Liver (tissue), 9 donors: Measurements from ENCODE around the gene KCTD8. TPM values are rescaled to one million over a fixed set of nuclear protein-coding genes. Genes with fewer than 3 reads are reported as not detected.

Experiments
- DNase-seq: peaks from one replicate; pipeline ENCODE4 v3.0.0-alpha.2; 2017; ENCODE audit warnings: low spot score
- H3K27ac ChIP-seq, 2 donors: one replicate each; pipeline ENCODE4 v1.7.0; 2013; ENCODE audit warnings: inconsistent platforms in 2 of 2, low read length in 2 of 2, control low read depth in 1 of 2, low read depth in 1 of 2, mild to moderate bottlenecking in 1 of 2
- H3K27me3 ChIP-seq, 4 donors: one replicate each; pipeline versions ENCODE4 v1.6.1 to v1.7.0; 2013; ENCODE audit warnings: low read length in 3 of 4, inconsistent platforms in 1 of 4, mild to moderate bottlenecking in 1 of 4, moderate library complexity in 1 of 4; ENCODE audit not compliant: control insufficient read depth in 4 of 4, insufficient read depth in 4 of 4
- H3K36me3 ChIP-seq, 4 donors: one replicate each; pipeline versions ENCODE4 v1.6.1 to v1.7.0; 2013; ENCODE audit warnings: low read length in 3 of 4, mild to moderate bottlenecking in 3 of 4, low read depth in 1 of 4, moderate library complexity in 1 of 4; ENCODE audit not compliant: control insufficient read depth in 4 of 4, insufficient read depth in 3 of 4
- H3K4me1 ChIP-seq, 4 donors: one replicate each; pipeline versions ENCODE4 v1.6.1 to v1.7.0; 2013; ENCODE audit warnings: low read length in 3 of 4, mild to moderate bottlenecking in 3 of 4, moderate library complexity in 1 of 4; ENCODE audit not compliant: control insufficient read depth in 4 of 4, insufficient read depth in 4 of 4
- H3K4me3 ChIP-seq, 3 donors: one replicate each; pipeline versions ENCODE4 v1.6.1 to v1.7.0; 2013; ENCODE audit warnings: low read length in 3 of 3, control low read depth in 1 of 3, low read depth in 1 of 3, mild to moderate bottlenecking in 1 of 3
- H3K9ac ChIP-seq, 2 donors: one replicate each; pipeline ENCODE4 v1.7.0; 2013; ENCODE audit warnings: low read length in 2 of 2, mild to moderate bottlenecking in 2 of 2, moderate library complexity in 2 of 2, control low read depth in 1 of 2, low read depth in 1 of 2
- H3K9me3 ChIP-seq, 4 donors: one replicate each; pipeline versions ENCODE4 v1.6.1 to v1.7.0; 2013; ENCODE audit warnings: low read length in 3 of 4; ENCODE audit not compliant: control insufficient read depth in 4 of 4
- CTCF ChIP-seq: fragments of 150-350 bp; IDR thresholded peaks from 2 replicates; pipeline ENCODE4 v1.5.1; 2017; ENCODE audit warnings: improper control_type of control experiment, low read depth, low read length; ENCODE audit not compliant: missing input control
- EGR1 ChIP-seq, 2 donors: IDR thresholded peaks; 2 replicates each; pipeline ENCODE4 v1.6.1; 2016 to 2018; ENCODE audit warnings: antibody characterized with exemption in 2 of 2, low read depth in 2 of 2
- FOXA1 ChIP-seq: IDR thresholded peaks from 2 replicates; pipeline ENCODE4 v1.6.1; 2016; ENCODE audit warnings: antibody characterized with exemption
- FOXA2 ChIP-seq: IDR thresholded peaks from 2 replicates; pipeline ENCODE4 v1.6.1; 2016; ENCODE audit warnings: antibody characterized with exemption
- HNF4G ChIP-seq: IDR thresholded peaks from 2 replicates; pipeline ENCODE4 v1.6.1; 2016; ENCODE audit warnings: antibody characterized with exemption
- MAX ChIP-seq: IDR thresholded peaks from 2 replicates; pipeline ENCODE4 v1.6.1; 2016; ENCODE audit warnings: antibody characterized with exemption
- NR2F2 ChIP-seq: IDR thresholded peaks from 2 replicates; pipeline ENCODE4 v1.6.1; 2016; ENCODE audit warnings: antibody characterized with exemption
- RAD21 ChIP-seq, 2 donors: IDR thresholded peaks; 2 replicates each; pipeline ENCODE4 v1.6.1; 2016; ENCODE audit warnings: antibody characterized with exemption in 2 of 2, mild to moderate bottlenecking in 2 of 2
- REST ChIP-seq: IDR thresholded peaks from 2 replicates; pipeline ENCODE4 v1.6.1; 2016; ENCODE audit warnings: antibody characterized with exemption, mild to moderate bottlenecking
- RXRA ChIP-seq, 2 donors: IDR thresholded peaks; 2 replicates each; pipeline ENCODE4 v1.6.1; 2017 to 2018; ENCODE audit warnings: antibody characterized with exemption in 2 of 2, mild to moderate bottlenecking in 1 of 2
- SP1 ChIP-seq: IDR thresholded peaks from 2 replicates; pipeline ENCODE4 v1.6.1; 2018; ENCODE audit warnings: antibody characterized with exemption, mild to moderate bottlenecking
- TAF1 ChIP-seq: conservative IDR thresholded peaks from 2 replicates; pipeline ENCODE4 v1.6.1; 2016; ENCODE audit warnings: antibody characterized with exemption, mild to moderate bottlenecking
- YY1 ChIP-seq: IDR thresholded peaks from 2 replicates; pipeline ENCODE4 v1.6.1; 2016; ENCODE audit warnings: antibody characterized with exemption, mild to moderate bottlenecking
- ZBTB33 ChIP-seq: IDR thresholded peaks from 2 replicates; pipeline ENCODE4 v1.6.1; 2016; ENCODE audit warnings: antibody characterized with exemption
- WGBS: extraction: QIAGEN DNeasy Blood & Tissue Kit; methylation state at CpG from one replicate; pipeline ENCODE4 v1.1.7; 2013; 5-methylcytosine and 5-hydroxymethylcytosine counted together
- polyA plus RNA-seq, 2 donors: library from polyadenylated mRNA; stranded (reverse) in 1 of 2; unstranded in 1 of 2; fragments of 200-250 nt in 1 of 2; fragments of >200 nt in 1 of 2; fragmentation: Nextera tagmentation in 1 of 2; extraction: Ambion mirVana in 1 of 2; gene quantifications; one replicate each; pipeline versions ENCODE4 v1.2.1 to v1.2.3, GENCODE V29; 2013 to 2015
- total RNA-seq, 2 donors: library from RNA; depleted of rRNA; stranded (reverse); fragments of >200 nt; gene quantifications; one replicate each; pipeline ENCODE4 v1.2.3, GENCODE V29; 2014
- donor health status: healthy.
- donor health status: healthy.
- donor health status: healthy.
- donor health status: healthy.
- donor health status: healthy.

Gene KCTD8
- total and polyA plus RNA-seq, 4 donors = not detected

- no peaks in the 10 kb centered on the region for H3K9me3 ChIP-seq
- H3K27me3 ChIP-seq = no peaks in the 10 kb centered on the region
- H3K4me1 ChIP-seq = no peaks in the 10 kb centered on the region
- no peak for TF ChIP-seq REST
- no peak for TF ChIP-seq CTCF
- TF ChIP-seq HNF4G = no peak
- TF ChIP-seq RAD21 (IDR thresholded peaks at IDR 0.05) = no peak
- no peak for TF ChIP-seq ZBTB33
- no peak for TF ChIP-seq YY1
- no peak overlapping the region for H3K4me3 ChIP-seq
- DNase-seq = no peak
- no peaks in the 10 kb centered on the region for H3K36me3 ChIP-seq
- no peak overlapping the region for H3K9ac ChIP-seq
- WGBS = 61% methylated on average over 2 of the region's 2 CpGs
- H3K27ac ChIP-seq = no peak overlapping the region
These were observed 192.2 kb downstream of the KCTD8 start for GRCh38 chr4:44256414-44256813.

- H3K27me3 ChIP-seq = no peaks in the 10 kb centered on the region
- TF ChIP-seq REST (no peak), RAD21 (IDR thresholded peaks at IDR 0.05) (no peak), EGR1 (IDR thresholded peaks at IDR 0.05; ENCODE audit: low read depth in 2 of 2) (no peak), RXRA (IDR thresholded peaks at IDR 0.05) (no peak), SP1 (no peak), FOXA2 (no peak), FOXA1 (no peak), TAF1 (no peak), NR2F2 (no peak), MAX (no peak)
- no peaks in the 10 kb centered on the region for H3K36me3 ChIP-seq
- no peaks in the 10 kb centered on the region for H3K4me1 ChIP-seq
- H3K9me3 ChIP-seq = peaks cover 0 to 2% (median 0%) of the 10 kb centered on the region in 4 donors
- no peak overlapping the region for H3K9ac ChIP-seq
- DNase-seq = no peak
- no peak overlapping the region for H3K4me3 ChIP-seq
- no peak overlapping the region for H3K27ac ChIP-seq
These were observed 211.0 kb downstream of the KCTD8 start for GRCh38 chr4:44237643-44238042.
